HL-60/S4 treated with phorbol 12-myristate 13-acetate at 8.2 ng/mL for 4 days and 3 days (cell line): ENCODE measurements around the gene TREML2.
"Not testable (repeated sequence)": the region's sequence is repeated elsewhere in the genome, so short reads cannot be mapped to it uniquely, and the experiment has no call there.

Experiments used
- in situ Hi-C: fragments of 300-500 bp; cut with MboI; formaldehyde crosslinking; loops from 2 replicates; pipeline ENCODE4 v1.15.0; 2022; ENCODE audit warnings: low sequenced_read_pairs

Gene TREML2, protein sequence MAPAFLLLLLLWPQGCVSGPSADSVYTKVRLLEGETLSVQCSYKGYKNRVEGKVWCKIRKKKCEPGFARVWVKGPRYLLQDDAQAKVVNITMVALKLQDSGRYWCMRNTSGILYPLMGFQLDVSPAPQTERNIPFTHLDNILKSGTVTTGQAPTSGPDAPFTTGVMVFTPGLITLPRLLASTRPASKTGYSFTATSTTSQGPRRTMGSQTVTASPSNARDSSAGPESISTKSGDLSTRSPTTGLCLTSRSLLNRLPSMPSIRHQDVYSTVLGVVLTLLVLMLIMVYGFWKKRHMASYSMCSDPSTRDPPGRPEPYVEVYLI

DNA sequence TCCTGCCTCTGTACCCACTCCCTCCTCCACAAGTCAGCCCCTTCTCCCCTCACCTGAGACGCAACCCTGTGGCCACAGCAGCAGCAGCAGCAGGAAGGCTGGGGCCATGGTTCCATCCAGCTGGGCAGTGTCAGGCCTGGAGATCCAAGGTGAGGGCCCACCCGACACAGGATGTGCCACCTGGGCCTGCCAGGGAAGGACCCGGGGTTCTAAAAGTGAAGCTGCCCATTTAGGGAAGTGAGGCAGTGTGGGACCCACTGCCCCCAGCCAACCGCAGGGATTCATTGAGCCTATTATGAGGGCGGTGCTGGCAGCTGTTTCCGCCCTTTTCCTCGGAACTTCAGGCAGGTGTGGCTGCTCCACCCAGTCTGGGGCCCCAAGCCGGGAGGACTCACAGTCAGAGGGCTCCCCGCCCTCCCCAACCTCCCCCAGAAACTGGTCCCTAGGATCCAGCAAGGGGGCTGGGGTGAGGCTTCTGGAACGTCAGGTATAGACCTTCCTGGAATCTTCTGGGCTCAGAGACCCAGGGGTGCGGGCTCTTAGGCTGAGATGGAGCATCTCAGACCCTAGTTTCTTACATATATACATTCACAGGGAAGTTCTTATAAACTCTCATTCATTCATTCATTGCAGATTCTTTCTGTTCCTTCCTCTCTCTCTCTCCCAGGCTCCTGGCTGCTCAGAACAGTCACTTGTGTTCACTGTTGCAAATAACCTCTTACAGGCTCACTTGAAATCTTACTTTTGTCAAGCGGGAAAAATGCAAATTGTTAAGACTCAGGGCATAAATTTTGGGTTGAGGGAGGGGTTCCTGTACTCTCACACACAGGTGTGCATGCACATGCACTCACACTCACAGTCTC is at the start of gene TREML2:
Gene TREML2, minus strand, starts transcription at position 249 of the 863 bp plus-strand sequence. Its CDS starts 141 bp downstream, at position 108.
- in situ Hi-C loops: no loop called here

DNA sequence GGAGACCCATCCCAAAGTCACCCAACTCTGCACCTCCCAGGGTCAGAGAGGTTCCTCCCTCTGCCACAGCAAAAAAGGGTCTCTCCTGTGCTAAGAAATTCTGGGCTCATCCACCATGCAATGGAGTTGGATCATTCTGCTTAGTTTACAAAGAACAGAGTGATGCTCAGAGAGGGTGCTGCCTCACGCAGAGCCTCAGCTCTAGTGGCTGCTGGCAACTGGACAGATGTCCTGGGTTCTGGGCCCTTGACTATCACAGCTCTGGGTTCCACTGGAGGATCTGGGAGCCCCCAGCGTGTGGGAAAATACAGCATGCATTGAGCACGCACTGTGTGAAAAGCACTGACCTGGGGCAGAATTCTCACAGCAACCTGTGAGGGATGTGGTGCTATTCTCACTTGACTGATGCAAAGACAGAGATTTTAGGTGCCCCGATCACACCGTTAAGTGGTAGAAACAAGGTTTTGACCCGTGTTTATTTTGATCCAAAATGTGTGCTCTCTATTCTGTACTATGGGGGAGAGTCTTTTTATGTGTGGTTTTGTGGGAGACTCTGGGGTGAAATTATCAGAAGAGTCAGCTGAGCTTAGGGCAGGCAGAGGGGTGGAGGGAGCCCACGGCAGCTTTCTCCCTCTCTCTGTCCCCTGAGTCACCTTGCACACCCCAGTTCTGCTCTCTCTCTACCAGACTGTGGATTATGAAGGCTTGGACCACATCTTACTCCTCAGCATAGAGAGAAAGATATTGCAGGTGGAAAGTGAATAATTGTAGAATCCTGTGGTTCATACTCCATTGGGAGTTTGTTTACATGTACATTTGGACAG is 47.1 kb upstream of the TREML2 start:
- in situ Hi-C loops: no loop called here

DNA sequence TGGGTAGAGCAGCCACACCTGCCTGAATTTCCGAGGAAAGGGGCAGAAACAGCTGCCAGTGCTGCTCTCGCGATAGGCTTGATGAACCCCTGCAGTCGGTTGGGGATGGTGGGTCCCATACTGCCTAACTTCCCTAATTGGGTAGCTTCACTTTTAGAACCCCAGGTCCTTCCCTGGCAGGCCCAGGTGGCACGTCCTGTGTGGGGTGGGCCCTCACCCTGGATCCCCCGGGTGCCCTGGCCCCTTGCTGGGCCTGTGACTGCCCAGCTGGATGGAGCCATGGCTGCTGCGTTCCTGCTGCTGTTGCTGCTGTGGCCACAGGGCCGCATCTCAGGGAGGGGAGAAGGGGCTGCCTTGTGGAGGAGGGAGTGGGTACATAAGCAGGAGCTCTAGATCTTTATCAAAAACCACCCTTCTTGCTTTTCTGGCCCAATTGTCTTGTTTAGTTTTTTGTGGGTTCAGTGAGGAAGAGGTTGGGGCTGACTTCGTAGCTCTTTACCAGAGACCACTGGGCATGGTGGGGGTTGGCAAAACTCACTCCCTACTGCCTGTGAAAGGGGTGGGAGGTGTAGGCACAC is 46.4 kb upstream of the TREML2 start:
- in situ Hi-C loops: no loop called here

DNA sequence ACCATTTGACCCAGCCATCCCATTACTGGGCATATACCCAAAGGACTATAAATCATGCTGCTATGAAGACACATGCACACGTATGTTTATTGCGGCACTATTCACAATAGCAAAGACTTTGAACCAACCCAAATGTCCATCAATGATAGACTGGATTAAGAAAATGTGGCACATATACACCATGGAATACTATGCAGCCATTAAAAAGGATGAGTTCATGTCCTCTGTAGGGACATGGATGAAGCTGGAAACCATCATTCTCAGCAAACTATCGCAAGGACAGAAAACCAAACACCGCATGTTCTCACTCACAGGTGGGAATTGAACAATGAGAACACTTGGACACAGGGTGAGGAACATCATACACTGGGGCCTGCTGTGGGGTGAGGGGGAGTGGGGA is 45.6 kb upstream of the TREML2 start:
- in situ Hi-C loops: not testable (repeated sequence)

DNA sequence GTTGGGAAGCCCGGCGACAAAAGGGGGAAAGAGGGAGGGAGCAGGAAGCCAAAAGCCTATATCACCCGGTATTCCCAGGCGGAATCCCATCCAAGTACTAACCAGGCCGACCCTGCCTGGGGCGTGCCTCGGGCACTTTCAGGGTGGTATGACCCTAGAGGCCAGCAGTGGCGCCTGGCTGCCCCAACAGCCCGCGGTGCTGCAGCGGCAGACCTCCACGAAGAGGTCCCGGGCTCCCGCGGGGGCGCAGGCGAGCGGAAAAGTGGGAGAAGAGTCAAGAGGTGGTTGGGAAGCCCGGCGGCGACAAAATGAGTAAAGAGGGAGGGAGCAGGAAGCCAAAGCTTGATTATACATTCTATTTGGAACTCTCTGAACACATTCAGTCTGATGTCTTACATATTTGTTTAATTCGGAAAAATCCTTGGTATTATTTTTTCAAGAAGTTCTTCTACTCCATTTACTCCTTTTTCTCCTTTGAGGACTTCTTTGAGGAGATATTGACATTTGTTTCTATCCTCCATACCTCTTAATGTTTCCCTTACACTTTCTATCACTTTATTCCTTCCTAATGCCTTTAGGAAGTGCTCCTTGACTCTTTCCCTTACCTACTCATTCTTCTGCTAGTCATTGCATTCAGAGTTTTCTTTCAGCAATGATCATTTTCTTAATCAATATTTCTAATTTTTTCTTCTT is 38.7 kb upstream of the TREML2 start:
- in situ Hi-C loops: no loop called here

DNA sequence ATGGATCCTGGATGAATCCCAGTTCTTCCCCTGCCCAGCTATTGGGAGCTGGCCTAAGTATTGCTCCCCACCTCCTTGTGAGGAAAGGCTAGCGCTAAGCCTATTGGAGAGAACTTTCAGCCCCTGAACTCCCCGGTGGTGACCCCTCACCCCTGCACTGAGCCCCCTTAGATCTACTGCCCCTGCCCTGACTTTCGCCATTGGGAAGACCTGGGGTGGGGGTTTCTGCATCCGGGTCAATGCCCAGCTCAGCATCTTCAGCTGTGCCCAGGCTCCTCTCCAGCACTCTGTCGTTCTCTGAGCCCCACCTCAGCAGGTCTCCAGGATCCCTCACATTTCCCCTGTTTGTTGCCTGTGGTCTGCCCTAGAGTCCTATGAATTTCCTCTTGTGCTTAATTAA is 36.2 kb upstream of the TREML2 start:
- in situ Hi-C loops: no loop called here

DNA sequence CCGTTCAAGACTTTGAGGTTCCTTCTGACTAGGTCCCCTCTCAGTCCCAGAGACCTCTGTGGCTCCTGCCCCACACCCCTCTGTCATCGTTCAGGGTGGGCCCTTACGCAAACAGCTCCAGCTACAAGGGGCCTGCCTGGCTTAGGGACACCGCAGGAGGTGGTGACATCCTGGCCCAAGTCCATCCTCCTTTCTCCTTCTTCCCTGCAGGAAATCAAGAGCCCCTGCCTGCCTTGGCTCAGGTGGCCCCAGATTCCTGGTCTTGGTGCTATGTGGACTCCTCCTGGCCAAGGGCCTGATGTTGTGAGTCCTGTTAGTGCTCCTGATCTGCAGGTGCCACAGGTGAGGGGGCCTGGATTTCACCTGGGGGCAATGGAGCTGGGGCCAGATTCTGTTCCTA is 35.3 kb upstream of the TREML2 start:
- in situ Hi-C loops: no loop called here

DNA sequence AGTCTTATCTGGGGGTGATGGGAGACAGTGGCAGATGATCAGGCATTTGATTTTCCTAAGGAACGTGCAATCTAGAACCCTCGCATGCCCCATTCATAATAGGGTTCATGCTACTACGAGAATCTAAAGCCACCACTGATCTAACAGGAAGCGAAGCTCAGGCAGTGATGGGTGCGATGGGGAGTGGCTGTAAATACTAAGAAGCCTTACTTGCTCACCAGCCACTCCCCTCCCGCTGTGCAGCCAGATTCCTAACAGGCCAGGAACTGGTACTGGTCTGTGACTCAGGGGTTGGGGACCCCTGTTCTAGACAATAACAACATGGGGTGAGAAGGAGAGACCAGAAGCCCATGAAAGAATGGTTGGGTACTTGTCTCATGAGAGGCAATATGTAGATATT is 31.7 kb upstream of the TREML2 start:
- in situ Hi-C loops: no loop called here

DNA sequence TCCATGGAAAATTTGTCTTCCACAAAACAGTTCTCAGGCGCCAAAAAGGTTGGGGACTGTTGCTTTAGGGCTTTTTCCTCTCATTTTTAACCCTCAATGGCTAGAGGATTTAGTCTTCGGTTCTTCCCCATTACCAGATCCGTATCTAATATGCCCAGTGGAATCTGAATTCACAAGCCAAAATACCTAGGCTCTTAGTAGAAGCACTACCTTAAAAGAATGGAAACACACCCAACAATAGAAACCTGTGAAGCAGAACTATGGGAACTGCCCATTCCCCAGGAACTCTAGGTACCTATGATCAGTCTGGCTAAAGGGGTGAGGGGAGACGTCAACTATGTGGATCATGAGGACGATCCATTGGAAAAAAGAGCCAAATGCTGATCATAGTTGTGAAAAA is 30.3 kb upstream of the TREML2 start:
- in situ Hi-C loops: no loop called here

DNA sequence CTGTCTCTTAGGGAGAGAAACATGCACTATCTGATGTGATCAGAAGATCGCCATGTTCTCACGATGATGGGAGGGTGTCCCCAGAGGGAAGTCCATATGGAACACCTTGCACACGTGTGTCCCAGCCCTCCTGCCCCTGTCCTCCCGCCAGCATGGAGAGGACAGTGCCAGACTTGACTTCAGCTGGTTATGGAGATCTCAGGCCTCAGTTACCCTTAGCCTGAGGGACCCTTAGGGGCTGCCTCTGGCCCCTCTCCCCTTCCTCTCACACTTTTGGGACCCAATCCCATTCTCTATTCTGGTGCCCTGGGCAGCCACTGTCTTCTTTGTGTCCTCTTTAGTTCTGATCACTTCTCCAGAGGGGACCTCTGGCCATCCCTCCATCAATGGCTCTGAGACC is 28.8 kb upstream of the TREML2 start:
- in situ Hi-C loops: no loop called here

DNA sequence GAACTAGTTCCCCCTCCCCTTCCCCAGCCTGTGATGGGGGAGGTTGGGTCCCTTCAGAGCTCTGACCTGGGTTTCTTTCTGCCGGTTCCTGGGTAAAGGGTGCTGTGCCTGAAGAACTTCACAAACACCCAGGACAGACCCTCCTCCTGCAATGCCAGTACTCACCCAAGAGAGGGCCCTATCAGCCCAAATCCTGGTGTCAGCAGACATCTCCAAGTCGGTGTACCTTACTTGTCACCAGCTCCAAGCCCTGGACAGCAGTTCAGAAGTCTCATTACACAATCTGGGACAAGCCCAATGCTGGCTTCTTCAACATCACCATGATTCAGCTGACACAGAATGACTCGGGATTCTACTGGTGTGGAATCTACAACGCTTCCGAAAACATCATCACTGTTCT is 27.7 kb upstream of the TREML2 start:
- in situ Hi-C loops: no loop called here

DNA sequence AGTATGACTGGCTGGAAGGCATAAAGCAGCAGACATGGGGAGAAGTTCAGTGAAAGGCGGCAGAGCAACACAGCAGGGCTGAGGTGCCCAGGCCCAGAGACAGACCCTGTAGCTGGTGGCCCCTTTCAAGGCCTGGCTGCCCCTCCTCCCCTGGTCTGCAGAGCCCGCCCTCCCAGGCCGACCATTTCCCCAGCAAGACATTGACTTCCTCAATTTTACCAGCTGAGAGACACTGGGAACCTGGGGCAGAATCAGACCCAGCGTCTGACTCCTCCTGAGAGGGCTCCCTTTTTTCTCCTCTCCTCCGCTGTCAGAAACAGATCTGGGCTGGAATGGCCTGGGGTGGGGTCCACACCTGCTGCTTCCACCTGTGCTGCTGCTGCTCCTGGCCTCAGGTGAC is 27.1 kb upstream of the TREML2 start, which contains the start of gene TREML4:
Gene TREML4, plus strand, starts transcription at position 254 of the 400 bp plus-strand sequence. Its CDS starts 79 bp downstream, at position 333.
- in situ Hi-C loops: no loop called here

DNA sequence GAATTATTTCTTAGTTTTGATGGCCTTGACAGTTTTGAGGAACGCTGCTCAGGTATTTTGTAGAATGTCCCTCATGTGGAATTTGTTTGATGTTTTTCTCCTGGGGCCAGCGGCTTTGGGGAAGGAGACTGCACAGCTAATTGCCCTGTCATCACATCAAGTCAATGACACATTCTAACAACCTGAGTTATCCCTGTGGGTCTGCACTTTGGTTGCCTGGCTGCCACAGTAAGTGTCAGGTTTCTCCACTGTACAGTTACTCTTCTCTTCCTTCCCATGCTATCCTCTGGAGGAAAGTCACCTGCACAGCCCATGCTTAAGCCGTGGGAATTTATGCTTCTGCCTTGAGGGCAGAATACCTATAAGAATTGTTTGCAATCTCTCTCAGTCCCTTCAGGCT is 25.8 kb upstream of the TREML2 start:
- in situ Hi-C loops: no loop called here

DNA sequence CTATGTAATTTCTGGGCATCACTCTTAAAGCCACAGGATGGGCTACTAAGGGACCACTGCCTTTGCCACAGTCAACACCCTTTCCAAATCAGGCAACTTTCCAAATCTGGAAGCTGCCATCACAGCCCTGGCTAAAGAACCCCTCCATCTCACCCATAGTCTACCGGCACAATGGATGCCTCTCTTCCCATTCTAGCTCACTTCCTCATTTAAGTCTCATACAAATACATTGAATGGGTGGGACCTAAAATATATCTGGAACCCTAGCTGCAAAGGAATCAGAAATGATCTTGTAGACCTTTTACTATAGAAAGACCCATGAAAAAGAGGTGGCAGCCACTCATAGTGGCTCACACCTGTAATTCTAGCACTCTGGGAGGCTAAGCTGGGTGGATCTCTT is 23.9 kb upstream of the TREML2 start:
- in situ Hi-C loops: no loop called here

DNA sequence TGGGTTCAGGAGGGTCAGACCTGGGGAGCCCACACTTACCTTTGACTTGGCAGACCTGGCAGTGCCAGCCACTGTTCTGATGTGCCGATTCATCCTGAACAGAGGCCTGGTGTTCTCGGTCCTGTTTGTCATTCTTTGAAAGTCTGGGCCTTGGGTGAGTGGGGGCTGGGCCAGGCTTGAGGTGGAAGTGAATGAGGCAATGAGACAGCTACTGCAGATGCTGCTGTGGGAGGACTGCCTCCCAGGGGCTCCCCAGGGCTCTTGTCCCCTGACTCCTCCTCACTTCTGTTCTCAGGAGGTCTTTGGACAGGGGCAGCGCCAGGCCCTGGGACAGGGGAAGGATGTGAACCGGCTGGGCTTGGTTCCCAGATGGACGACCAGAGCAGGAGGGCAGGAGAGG is 21.6 kb upstream of the TREML2 start:
- in situ Hi-C loops: no loop called here

DNA sequence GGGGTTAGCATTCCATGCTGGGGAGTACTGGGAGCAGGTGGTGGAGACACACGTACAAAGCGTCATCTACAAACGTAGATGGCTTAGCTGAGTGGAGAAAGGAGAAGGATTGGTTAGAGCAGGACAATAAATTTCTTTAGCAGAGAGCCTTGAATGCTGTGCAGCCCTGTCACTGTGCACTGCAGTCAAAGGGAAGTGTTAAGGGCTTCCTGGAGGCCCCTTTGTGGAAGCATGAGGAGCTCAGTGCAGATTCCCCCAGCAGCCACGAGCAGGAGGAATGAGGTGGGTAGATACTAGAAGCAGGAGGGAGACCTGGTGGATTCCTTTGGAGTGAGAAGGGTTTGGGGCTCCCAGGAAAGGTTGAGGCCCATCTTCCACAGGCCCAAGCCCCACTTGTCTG is 21.1 kb upstream of the TREML2 start:
- in situ Hi-C loops: no loop called here

DNA sequence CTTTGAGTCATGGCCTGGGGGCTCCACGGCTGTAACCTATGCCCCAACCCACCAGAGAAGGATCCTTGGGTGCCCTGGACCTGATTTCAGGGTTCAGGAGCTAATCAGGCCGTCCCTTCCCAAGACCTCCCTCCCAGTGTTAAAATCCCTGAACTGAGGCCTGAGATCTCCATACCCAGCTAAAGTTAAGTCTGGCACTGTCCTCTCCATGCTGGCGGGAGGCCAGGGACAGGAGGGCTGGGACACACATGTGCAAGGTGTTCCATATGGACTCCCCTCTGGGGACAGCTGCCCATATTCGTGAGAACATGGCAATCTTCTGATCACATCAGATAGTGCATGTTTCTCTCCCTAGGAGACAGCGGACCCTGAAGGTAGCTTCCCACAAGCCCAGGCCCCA is 15.7 kb upstream of the TREML2 start:
- in situ Hi-C loops: no loop called here

DNA sequence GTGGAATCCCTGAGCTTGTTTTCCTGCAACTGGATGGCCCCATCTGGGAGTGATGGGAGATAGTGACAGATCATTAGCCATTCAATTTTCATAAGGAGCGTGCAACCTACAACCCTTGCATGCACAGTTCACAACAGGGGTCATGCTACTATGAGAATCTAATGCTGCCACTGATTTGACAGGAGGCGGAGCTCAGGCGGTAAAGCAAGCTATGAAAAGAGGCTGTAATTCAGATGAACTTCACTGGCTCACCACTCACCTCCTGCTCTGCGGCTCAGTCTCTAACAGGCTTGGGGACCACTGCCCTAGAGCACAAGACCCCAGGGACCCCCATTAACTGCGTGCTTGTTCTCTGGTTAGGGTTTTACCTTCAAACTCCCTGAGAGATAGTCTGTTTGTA is 14.8 kb upstream of the TREML2 start:
- in situ Hi-C loops: no loop called here

DNA sequence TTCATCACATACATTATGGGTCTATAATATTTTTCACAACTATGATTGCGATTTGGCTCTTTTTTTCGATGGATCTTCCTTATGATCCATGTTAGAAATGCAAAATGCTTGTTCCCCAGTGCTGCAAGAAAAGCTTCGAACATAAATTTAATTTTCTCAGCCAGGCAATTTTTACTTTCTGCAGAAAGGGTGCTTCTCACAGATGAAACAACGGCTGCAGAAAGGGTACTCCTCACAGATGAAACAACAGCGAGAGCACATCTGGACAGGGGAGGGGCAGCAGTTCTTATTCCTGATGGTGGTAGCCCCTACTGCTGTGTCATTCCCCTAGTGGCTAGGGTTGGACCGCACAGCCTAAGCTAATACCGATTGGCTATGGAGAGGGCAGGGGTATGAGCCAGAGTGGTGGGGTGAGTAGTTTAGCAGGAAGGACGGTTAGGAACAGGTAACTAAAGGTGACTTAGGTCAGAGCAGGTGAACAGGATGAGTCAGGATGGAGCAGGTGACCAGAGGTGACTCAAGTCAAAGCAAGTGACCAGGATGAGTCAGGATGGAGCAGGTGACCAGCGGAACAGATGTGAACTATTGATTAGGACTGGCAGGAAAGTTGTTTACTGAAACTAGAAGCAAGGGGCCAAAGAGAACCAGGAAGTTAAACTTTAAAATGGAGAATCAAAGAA is 13.8 kb upstream of the TREML2 start:
- in situ Hi-C loops: no loop called here
